ENCODE results near the gene RRM1.
"Not testable (repeated sequence)": the region's sequence is repeated elsewhere in the genome, so short reads cannot be mapped to it uniquely, and the experiment has no call there.

The RRM1 gene

DNA sequence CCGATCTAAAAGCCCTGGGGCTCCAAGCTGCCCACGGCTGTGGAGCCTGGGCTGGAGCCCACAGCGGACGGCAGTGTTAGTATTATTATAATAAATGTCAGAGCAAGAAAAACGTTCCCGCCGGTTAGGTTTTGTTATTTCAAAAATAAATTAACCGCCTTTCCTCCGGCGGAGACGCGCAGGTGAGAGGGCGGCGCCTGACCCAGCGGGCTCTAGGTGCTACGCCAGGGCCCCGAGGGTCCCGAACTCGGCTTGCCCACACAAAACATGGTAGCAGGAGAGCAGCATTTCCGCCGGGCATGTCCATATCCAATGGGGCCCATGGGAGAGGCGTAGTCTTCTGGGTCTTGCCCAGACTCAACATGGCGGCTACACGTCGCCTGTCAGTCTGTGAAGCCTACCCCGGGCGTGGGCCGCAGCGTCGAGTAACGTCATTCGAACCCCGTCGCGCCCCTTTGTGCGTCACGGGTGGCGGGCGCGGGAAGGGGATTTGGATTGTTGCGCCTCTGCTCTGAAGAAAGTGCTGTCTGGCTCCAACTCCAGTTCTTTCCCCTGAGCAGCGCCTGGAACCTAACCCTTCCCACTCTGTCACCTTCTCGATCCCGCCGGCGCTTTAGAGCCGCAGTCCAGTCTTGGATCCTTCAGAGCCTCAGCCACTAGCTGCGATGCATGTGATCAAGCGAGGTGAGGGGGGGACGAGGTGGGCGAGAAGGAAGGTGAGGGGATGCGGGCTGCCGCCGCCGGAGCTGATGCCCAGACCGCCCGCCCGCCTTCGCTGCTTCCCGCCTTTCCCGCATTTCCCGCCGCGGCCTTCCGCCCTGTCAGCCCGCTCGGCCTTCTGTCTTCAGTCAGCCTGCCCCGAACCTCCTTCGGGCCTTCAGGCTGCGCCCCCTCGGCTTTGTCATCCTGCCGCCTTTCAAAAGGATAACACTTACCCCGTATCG is at the start of gene RRM1:
RRM1 (plus strand) TSS at position 452 of the 944 bp plus-strand sequence; CDS start at position 666, 214 bp downstream.
- peak; percentile 97 for DNase-seq

DNA sequence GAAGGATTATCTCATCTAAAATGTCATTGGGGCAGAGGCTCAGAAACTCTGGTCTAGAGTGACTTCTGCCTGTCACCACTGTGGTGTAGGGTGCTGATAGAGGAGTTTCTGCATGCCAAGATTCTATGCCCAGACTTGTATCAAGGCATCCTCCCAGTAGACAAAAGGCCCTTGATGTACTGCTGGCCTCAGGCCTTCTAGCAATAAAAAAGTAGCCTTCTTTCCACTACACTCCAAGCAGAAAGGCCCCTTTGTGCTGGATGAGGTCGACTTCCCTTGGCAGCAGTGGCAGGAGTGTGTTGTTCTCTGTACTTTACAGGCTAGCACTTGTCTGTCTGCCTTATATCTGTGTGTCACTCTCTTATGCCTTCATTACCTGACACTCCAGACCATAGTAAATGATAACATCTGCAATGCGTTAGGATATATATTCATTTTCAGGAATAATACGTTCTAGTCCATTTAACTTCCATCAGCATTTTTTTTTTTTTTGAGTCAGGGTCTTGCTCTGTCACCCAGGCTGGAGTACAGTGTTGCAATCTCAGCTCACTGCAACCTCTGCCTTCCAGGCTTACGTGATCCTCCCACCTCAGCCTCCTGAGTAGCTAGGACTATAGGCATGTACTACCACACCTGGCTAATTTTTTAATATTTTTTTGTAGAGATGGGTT is 49.5 kb upstream of the RRM1 start:
- DNase-seq: no peak

DNA sequence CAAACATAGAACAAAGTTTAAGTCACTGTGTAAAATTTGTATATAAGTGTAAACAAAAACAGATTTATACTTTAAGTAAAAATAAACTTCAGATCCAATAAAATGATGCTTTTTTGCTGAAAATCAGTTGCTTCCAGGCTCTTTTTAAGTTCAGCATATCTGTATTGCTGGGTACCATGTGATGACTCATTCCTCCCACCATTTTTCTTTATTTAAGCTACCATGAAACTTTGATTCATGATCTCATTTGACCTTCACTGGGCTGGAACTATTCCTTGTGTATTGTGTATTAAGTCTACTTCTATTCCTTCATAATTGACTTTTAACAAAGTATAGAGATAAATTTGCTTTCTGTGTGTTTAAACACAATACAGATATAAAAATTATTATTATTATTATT is 46.3 kb upstream of the RRM1 start:
- DNase-seq: peak; percentile 42

DNA sequence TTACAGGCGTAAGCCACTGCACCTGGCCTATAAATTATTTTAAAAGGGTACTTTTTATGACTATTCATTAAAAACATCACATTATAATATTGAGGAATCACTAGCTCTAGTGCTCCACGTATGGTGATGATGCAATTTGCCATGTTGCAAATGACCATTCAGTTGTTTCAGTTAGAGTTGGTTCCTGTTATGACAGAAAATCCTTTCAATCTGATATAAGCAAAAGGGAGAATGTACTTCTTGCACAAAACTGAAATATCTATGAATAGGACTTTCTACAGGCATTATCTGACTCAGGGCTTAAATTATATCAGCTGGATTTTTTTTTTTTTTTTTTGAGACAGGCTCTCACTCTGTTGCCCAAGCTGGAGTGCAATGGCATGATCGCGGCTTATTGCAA is 45.6 kb upstream of the RRM1 start:
- peak; percentile 91 for DNase-seq

DNA sequence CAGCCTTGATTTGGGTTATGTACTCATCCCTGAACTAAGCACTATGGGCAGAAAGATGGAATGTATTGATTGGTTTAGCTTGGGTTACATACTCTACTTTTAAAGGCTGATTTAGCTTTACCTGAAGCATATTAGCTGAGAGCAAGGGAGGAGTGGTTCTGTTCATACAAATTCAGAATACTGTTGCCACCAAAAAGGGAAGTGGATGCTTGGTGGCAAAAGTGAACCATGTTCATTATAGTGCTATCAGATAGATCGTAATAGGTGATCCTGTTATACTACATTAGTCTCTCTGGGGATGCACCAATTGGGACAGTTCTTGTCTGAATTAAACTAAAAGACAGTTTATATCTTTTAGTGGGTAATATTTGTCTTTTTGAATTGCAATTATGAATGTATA is 44.5 kb upstream of the RRM1 start:
- DNase-seq: no peak

DNA sequence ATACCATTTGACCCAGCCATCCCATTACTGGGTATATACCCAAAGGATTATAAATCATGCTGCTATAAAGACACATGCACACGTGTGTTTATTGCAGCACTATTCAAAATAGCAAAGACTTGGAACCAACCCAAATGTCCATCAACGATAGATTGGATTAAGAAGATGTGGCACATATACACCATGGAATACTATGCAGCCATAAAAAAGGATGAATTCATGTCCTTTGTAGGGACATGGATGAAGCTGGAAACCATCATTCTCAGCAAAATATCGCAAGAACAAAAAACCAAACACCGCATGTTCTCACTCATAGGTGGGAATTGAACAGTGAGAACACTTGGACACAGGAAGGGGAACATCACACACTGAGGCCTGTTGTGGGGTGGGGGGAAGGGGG is 41.4 kb upstream of the RRM1 start:
- not testable (repeated sequence) for DNase-seq

DNA sequence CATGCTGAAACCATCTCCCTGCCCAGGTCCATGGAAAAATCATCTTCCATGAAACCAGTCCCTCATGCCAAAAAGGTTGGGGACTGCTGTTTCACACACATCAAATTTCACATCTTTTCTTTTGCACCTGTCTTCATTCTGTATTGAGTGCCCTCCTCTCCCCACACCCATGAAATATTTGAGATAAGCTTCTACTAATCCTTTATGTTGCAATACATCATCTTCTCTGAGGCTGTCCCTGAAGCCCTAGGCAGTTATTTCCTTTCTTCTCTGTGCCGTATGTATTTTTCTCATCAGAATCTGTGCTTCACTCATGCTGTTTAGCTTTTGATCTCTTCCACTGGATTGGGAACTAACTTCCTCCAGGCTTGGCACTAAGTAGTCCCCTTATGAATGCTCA is 40.0 kb upstream of the RRM1 start:
- no peak for DNase-seq

DNA sequence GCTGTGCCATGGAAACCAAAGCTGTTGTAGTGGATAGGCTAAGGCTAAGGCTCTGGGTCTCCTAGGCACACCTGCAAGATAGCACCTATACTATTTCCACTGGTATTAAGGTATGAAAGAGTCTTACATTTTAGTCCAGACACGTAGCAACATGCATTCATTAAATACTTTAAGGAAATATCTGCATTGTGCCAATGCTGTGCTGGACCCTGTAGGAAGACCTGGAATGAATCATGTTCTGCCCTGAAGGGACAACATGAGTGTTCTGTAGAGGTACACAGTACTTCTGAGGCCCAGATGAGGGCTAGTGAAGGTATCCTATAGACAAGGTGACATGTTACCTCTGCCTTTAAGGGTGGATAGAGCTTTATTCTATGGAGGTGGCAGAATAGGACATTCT is 35.2 kb upstream of the RRM1 start:
- no peak for DNase-seq

DNA sequence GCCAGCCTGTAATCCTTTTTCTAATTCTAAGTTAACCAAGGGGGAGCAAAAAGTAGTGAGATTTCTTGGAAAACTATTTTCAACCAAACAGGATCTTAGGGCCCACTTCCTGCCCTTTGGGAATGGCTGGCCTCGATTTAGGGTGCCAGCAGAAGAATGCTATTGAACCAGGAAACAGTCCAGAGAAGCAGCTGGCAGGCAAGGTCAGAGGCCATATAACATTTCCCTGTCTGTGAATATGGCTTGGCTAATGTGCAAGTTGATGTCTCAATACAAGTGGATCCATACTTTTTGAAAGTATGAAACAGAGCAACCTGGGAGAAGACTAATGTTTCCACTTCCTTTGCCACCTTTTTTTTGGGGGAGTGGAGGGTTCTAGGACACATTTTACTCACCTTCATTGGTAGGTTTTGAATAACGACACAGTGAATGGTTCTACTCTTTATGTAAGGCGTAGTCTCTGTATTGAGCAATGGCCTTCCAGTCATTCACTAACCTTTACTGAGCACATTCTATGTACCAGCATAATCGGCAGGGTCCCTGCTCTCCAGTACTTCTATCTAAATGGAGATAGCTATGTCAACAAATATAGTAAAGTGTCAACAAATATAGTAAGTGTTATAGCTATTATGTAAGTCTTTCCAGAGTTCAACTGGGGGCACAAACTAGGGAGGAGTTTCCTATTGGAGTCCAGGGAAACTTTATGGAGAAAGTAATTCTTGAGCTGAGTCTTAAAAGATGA is 34.2 kb upstream of the RRM1 start:
- DNase-seq: no peak

DNA sequence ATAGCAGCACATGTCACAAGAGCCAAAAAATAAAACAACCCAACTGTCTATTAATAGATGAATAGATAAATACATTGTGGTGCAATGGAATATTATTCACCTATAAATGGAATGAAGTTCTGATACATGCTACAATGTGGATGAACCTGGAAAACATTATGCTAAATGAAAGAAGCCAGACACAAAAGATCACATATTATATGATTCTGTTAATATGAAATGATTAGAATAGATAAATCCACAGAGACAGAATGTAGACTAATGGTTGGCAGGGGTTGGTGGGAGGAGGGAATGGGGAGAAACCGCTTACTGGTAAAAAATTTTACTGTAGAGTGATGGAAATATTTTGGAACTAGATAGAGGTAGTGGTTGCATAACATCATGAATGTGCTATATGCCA is 32.9 kb upstream of the RRM1 start:
- DNase-seq: no peak

DNA sequence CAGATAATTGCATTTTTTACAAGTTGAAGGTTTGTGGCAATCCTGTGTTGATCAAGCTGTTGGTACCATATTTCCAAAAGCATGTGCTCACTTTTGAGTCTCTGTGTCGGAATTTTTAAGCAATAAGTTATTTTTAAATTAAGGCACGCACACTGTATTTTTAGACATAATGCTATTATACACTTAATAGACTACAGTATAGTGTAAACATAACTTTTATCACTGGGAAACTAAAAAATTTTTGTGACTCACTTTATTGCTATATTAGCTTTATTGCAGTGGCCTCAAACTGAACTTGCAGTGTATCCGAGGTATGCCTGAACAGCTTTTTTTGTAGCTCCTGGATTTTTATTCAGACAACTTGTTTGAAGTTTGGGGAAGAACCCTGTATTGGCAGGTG is 31.3 kb upstream of the RRM1 start:
- no peak for DNase-seq

DNA sequence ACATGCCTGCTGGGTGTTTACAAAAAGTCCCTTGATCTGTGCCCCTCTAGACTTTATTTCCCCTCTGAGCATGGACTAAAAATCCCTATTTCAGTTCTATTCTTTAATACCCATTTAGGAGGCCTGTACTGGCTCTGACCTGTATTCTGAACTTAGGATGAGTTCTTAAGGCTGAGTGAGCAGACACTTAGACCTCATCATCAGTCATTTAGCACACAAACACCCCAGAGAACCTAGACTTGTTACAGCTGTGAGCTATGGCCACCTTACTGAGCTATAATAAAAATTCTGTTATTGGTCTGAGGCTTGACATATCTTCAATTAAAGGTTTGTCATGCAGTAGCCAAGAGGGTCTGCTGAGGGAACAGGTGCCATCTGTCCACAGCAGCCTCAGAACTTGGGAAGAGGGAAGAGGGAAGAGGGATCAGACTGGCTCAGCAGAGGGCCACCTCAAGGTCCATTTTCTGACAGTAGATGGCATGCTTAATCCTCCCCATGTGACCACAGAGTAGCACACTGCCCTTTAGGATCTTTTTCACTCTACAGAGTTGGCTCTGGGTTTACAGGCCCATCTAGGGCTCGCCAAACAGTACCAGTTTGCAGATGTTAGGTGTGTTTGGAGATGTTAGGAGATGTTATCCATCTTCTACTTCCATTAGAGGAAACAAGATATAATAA is 30.2 kb upstream of the RRM1 start:
- DNase-seq: no peak

DNA sequence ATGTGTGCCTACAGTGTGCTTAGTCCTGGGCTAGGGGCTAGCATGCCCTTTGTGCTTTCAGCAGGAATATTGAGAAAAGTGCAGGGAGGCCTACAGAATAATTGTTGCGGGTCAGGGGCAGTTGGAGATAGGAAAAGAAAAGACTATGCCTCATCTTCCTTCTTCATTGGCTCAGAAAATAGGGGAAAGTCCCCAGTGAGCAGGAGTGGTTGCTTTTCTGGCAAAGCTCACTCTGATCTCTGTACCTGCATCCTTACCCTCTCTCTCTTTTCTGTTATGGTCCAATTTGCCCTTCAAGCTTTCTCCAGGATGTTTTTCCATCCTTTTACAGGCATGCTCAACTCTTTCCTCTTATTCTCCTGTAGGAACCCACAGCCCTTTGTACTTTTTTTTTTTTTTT is 29.5 kb upstream of the RRM1 start:
- no peak for DNase-seq

DNA sequence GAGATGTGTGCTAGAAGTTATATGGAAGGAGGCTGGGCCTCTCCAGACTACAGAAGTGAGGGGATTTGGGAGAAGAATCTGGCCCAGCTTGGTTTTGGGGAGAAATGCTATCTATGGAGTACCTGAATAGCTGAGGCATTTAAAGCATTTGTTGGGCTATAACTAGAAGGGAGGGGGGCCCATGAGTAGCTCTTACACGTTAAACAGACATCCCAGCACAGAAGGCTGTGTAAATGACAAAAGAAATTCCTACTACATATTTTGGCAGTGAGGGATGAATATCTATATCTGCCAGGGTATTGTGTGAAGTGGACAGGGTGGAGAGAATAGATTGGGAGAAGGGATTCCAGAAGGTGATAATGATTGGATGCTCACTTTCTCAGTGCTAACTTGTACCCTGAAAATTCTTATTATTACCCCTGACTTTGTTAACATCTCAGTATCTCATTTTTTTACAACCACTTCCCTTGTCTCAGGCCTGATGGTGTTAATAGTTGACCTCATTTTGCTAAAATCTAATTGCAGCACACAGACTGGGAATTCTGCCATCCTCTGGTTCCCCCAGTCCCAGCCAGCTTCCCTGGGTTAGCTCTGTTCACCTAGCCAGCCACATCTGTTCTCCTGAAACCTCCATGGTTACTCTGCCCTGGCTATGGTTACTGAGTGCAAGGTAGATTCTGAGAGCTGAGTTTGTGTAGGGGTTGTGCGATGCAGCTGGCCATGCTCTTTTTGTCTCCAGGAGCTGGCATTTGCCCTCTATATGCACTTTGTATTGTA is 28.8 kb upstream of the RRM1 start:
- DNase-seq: no peak

DNA sequence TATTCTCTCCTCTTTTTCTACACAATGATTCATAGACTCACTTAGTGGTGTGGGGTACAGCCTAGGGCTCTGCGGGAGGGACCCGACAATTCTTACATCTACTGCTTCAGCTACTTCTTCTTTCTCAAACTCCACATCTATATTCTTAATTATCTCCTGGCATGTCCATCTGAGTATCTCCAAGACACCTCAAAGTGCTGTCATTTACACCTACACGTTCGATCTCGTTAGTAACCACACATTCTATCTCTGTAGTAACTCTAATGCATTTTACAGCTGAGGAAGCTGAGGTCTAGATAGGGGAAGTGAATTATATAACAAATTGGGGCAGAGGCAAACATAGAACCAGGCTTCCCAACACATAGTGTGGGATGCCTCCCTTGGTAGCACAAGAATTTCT is 27.7 kb upstream of the RRM1 start:
- DNase-seq: peak; percentile 32

DNA sequence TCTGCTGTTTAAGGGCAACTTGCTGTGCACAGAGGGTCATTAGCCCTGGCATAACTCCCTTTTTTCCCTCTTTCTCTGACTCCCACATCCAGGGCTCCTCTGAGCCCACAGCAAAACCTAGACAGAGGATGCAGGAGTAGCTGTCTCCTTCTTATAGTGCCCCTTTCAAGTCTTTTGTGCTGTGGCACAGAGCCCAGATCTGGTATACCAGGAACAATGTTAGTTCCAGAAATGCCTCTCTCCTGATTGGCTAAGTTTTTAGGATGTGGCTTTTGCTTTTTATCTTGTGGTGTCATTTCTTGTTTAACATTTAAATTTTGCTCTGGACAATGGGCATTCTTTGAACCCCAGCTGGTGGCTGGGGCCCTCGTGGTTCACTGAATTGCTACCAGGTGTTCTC is 25.6 kb upstream of the RRM1 start:
- DNase-seq: peak; percentile 12

DNA sequence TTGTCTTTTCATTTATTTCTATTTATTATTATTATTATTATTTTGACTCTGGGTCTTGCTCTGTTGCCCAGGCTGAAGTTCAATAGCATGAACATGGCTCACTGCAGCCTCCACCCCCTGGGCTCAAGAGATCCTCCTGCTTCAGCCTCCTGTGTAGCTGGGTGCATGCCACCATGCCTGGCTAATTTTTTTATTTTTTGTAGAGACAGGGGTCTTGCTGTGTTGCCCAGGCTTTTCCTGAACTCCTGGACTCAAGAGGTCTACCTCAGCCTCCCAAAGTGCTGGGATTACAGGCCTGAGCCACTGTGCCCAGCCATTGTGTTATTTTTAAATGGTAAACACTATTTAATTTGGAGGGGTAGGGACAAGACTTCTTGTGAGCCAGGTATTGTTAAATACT is 23.3 kb upstream of the RRM1 start:
- no peak for DNase-seq

DNA sequence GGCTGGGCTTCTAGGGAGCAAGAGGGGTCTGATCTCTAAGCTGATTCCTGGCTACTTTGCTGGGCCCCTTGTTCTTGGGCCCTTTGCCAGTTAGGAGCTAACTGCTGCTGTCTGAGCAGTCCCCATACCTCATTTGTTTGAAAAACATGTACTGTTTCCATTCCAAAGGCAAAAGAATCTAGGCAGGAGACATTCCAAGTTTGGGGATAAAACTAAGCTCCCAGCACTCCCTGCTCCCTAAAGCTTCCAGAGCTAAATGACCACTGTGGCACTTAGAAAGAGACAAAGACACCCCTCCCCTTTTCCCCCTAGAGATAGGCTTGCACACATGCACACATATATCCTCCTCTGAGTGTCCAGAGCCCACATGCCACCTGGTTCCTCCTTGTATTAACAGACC is 22.7 kb upstream of the RRM1 start:
- DNase-seq: no peak

DNA sequence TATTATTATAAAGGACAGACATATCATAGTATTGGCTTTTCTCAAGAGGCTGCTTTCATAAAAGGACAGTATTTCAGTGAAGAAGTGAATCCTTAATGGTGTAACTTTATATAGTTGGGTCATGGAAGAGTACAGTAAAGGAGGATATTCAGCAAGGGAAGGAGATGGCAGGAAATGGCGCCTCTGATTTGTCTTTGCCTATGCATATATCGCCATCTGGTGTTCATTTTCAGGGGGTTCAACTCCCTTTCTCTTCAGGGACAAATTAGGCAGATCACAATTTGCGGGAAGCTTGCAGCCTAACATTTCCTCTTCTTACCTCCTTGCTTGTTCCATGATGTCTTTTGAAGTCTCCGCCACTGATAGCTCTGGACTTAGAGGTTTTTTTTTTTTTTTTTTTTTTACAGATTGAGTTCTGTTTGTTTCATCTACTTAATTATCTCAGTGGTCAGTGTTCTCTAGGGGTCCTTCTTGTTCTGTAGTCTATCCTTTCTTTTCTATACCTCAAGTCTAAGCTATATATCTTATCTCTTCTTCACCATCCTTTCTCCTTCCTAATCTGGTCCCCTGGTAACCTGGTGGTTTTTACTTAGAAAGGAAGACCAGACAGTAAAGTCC is 21.8 kb upstream of the RRM1 start:
- peak; percentile 83 for DNase-seq

DNA sequence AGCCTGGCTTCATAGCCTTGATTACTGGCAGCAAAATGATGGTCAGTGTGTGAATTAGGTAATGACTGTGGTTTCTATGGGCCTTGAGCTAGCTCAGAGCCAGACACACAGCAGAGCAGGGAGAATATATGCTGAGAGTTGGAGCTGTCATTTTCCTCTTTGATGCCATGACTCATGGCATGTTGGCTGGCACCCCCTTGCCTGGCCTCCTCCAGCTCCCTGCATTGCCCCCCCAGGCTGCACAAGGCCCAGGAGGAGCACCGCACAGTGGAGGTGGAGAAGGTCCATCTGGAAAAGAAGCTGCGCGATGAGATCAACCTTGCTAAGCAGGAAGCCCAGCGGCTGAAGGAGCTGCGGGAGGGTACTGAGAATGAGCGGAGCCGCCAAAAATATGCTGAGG is 20.3 kb upstream of the RRM1 start:
- DNase-seq: no peak

DNA sequence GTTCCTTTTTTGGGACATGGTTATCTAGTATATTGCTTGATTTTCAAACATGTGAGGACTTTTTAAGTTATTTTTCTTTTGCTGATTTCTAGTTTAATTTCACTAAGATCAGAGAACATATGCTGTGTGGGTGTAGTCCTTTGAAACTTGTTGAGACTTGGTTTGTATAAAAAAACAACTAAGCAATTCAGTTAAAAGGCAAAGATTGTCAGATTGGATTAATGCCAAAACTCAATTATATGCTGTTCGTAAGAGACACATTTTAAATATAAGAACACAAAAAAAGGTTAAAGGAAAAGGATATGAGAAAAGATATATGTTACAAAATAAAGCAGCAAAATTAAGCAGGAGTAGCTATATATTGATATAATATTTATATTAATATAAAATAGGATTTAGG is 17.8 kb upstream of the RRM1 start:
- no peak for DNase-seq

DNA sequence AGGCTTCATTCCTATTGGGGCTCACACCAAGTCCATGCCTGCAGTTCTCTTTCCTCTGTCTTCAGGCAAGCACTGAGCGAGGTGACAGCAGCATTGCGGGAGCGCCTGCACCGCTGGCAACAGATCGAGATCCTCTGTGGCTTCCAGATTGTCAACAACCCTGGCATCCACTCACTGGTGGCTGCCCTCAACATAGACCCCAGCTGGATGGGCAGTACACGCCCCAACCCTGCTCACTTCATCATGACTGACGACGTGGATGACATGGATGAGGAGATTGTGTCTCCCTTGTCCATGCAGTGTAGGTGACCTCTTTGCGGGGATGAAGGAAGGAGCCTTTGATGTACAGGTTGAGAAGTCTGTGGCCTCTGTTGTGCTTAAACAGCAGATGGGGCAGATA is 11.4 kb upstream of the RRM1 start:
- no peak for DNase-seq
